Activated CD8-positive, alpha-beta T cell treated with anti-CD3 and anti-CD28 coated beads, Interleukin-2, amount 10 ng/mL, durations not matched to agents 7 days and 5 days (primary cell): ENCODE data around the gene BBS9. TPM values are rescaled to one million over a fixed set of nuclear protein-coding genes. Genes with fewer than 3 reads are reported as not detected.

Source experiments
- ATAC-seq: fragments of 150-1000 bp; cut with Tn5 transposase; one replicate; pipeline ENCODE4 v1.10.0; 2021; ENCODE audit warnings: moderate library complexity
- CTCF ChIA-PET: fragments of 350-600 bp; sonication (Branson Sonifier 250); formaldehyde crosslinking; loops from one replicate; lab custom pipeline; 2021; ENCODE audit warnings: antibody characterized with exemption; lab: Charles Lee
- POLR2A ChIA-PET: fragments of 350-600 bp; sonication (Branson Sonifier 250); formaldehyde crosslinking; loops from one replicate; lab custom pipeline; 2021; ENCODE audit warnings: antibody characterized with exemption; lab: Charles Lee
- DNase-seq: peaks from one replicate; pipeline ENCODE4 v3.0.0-alpha.2; 2020
- H3K27ac Mint-ChIP-seq: one replicate; pipeline ENCODE4 v1.8.0; 2021; ENCODE audit warnings: mild to moderate bottlenecking, mixed read lengths
- H3K27me3 Mint-ChIP-seq: one replicate; pipeline ENCODE4 v1.8.0; 2021; ENCODE audit warnings: low read depth, mixed read lengths
- H3K36me3 Mint-ChIP-seq: one replicate; pipeline ENCODE4 v1.8.0; 2021; ENCODE audit warnings: low read depth, mixed read lengths
- H3K4me1 Mint-ChIP-seq: one replicate; pipeline ENCODE4 v1.8.0; 2021; ENCODE audit warnings: low read depth, mixed read lengths
- H3K4me3 Mint-ChIP-seq: one replicate; pipeline ENCODE4 v1.8.0; 2021; ENCODE audit warnings: mild to moderate bottlenecking, mixed read lengths
- H3K9me3 Mint-ChIP-seq: one replicate; pipeline ENCODE4 v1.8.0; 2022; ENCODE audit warnings: mixed read lengths; ENCODE audit not compliant: insufficient read depth
- total RNA-seq, 2 experiments: library from RNA; stranded (reverse); gene quantifications; one replicate each; pipeline ENCODE4 v1.2.3, GENCODE V29; 2021

The BBS9 gene
- total RNA-seq, 2 experiments from 2014 or later, result 7.9 to 11.8 TPM

DNA sequence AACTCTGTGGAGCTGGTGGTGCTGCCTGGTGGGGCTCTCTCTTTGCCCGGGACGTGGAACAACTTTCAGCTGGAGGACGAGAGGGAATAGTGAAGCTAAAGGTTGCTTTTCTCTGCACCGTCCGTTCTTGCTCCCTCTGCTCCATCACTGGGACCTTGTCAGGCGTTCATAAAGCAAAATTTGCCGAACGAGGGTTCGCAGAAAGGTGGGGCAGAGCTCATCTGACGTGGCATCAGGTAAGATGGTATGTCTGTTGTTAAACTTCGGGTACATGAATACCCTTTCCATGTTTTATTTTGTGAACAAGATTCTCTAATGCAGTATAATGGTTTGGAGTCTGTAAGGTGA lies 416 bp downstream of the BBS9 start:
- H3K27ac Mint-ChIP-seq, result peak overlapping the region; percentile 86
- CTCF ChIA-PET, result interaction anchor here (4.5 kb wide), 1 partner anchor 21 kb away, joined by 29 read pairs; the partner anchor contains the start of gene RP9
- H3K36me3 Mint-ChIP-seq, result no peaks in the 10 kb centered on the region
- peaks cover 2% of the 10 kb centered on the region for H3K27me3 Mint-ChIP-seq
- peak overlapping the region; percentile 96 for H3K4me3 Mint-ChIP-seq
- H3K9me3 Mint-ChIP-seq, result no peaks in the 10 kb centered on the region
- POLR2A ChIA-PET, result interaction anchor here (1.2 kb wide), 1 partner anchor 21 kb away, joined by 4 read pairs; the partner anchor contains the start of gene RP9
- ATAC-seq, result no peak
- DNase-seq, result peak; percentile 33
- peaks cover 21% of the 10 kb centered on the region for H3K4me1 Mint-ChIP-seq

DNA sequence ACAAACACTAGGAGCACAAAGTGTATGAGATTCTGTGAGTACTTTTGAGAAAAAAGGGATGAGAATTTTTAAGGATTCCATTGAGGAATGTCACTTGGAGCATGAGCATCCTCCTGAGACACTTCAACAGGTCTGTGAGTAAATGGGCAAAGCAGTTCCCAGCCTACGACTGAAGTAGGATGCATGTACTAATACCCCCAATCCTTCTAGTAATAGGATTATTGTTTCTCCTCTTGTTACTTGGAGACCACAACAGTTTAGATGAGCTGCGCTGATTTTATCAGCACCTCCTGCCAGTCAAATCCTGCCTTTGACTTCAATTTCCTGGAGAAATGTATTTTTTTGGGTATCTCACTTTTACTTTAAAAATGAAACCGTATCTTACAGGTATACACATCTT lies 820 bp downstream of the BBS9 start:
- ChIA-PET POLR2A (interaction anchor here (1.2 kb wide), 1 partner anchor 21 kb away, joined by 4 read pairs; the partner anchor contains the start of gene RP9), CTCF (interaction anchor here (4.5 kb wide), 1 partner anchor 22 kb away, joined by 29 read pairs; the partner anchor contains the start of gene RP9)
- Mint-ChIP-seq H3K9me3 (no peaks in the 10 kb centered on the region), H3K36me3 (no peaks in the 10 kb centered on the region), H3K4me3 (peak overlapping the region; percentile 96), H3K27me3 (peaks cover 2% of the 10 kb centered on the region), H3K4me1 (peaks cover 21% of the 10 kb centered on the region), H3K27ac (peak overlapping the region; percentile 86)
- DNase-seq, result peak; percentile 24
- no peak for ATAC-seq

DNA sequence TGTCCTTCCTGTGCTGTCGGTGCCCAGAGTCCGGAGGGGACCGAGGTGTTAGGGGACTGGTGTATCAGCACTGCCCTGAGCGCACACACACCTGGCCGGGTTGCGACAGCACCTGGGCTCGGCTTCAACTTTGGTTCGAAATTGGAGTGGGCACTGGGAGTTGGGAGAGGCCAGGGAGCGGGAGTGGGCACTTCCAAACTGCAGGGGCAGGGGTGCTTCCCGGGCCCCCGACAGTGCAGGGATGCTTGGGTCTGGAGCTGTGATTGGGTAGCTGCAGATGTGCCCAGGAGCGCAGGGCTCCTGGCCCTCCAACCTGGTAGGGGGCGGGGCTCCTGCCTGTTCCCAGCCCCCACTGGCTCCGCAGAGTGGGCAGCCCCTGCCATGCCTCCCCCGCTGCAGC lies 7.7 kb downstream of the BBS9 start:
- Mint-ChIP-seq H3K4me1 (no peaks in the 10 kb centered on the region), H3K36me3 (no peaks in the 10 kb centered on the region), H3K27me3 (no peaks in the 10 kb centered on the region), H3K4me3 (no peak overlapping the region), H3K27ac (no peak overlapping the region), H3K9me3 (peaks cover 5% of the 10 kb centered on the region)
- ATAC-seq (no peak), DNase-seq (no peak)
- ChIA-PET CTCF (no interaction called here), POLR2A (no interaction called here)

DNA sequence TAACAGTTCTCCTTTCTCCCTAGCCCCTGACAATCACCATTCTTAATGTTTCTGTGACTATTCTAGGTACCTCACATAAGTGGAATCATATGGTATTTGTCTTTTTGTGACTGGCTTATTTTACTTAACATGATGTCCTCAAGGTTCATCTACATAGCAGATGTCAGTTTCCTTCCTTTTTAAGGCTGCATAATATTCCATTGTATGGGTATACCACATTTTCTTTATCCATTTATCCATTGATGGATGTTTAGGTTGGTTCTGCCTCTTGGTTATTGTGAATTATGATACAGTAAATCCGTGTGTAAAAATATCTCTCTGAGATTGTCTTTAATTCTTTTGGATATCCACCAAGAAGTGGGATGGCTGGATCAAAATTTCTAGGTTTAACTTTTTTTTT lies 13.2 kb downstream of the BBS9 start:
- DNase-seq (no peak), ATAC-seq (no peak)
- H3K4me1 Mint-ChIP-seq, result peaks cover 5% of the 10 kb centered on the region
- POLR2A ChIA-PET, result no interaction called here
- peaks cover 4% of the 10 kb centered on the region for H3K9me3 Mint-ChIP-seq
- H3K36me3 Mint-ChIP-seq, result no peaks in the 10 kb centered on the region
- H3K27me3 Mint-ChIP-seq, result no peaks in the 10 kb centered on the region
- CTCF ChIA-PET, result interaction anchor here (1.1 kb wide), 1 partner anchor 35 kb away, joined by 3 read pairs; no protein-coding TSS in a partner anchor
- no peak overlapping the region for H3K4me3 Mint-ChIP-seq
- H3K27ac Mint-ChIP-seq, result no peak overlapping the region

DNA sequence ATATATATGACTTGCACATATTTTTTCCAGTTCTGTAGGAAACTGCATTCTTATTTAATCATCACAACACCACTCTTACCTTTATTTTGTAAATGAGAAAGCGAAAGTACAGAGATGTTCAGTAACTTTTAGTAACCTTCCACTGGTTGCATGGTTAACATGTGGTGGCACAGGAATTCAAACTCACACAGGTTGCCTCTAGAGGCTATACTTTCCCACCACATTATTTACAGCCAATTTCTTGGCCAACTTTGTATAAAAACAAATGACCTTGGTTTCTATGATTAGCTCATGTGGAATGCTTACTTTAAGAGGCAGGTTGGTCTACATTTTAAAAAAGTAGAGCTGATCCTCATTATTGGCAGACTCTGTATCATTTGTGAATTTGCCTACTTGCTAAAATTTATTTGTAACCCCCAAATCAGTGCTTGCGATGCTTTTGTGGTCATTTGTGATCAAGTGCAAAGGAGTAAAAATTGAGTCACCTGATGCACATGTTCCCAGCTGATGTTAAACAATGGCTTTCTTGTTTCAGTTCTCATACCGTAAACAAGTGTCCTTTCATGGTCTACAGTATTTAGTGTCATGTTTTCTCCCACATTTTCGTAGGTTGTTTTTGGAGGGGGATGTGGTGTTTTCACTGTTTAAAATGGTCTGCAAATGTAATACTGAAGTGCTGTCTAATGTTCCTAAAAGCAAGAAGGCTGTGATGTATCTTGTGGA lies 14.8 kb downstream of the BBS9 start:
- no peak overlapping the region for H3K4me3 Mint-ChIP-seq

DNA sequence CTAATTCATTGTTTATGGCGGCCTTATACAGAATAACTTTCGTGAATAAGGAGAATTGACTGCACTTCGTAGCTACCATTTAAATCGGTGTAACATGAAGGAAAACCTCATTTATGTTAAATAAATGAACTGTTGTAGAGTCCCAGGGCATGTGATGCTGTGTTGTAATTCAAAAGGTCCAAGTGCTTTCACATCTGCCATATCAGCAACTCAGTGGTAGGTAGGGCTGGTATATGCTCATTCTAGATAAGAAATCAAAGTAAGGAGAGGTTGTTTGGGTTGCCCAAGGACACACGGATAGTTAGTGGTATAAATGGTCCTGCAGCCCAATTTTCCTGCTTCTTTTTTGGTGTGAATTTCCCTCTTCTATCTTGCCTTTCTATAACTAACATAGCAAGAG lies 15.8 kb downstream of the BBS9 start:
- Mint-ChIP-seq H3K27ac (no peak overlapping the region), H3K4me1 (peaks cover 5% of the 10 kb centered on the region), H3K4me3 (no peak overlapping the region), H3K27me3 (no peaks in the 10 kb centered on the region), H3K36me3 (no peaks in the 10 kb centered on the region), H3K9me3 (peaks cover 4% of the 10 kb centered on the region)
- DNase-seq (no peak), ATAC-seq (no peak)
- ChIA-PET CTCF (interaction anchor here (1.5 kb wide), 1 partner anchor 33 kb away, joined by 3 read pairs; no protein-coding TSS in a partner anchor), POLR2A (no interaction called here)

More for the DNA sequence above, 14.8 kb downstream of the BBS9 start:
- peaks cover 5% of the 10 kb centered on the region for H3K4me1 Mint-ChIP-seq
- H3K27me3 Mint-ChIP-seq, result no peaks in the 10 kb centered on the region
- no peak overlapping the region for H3K27ac Mint-ChIP-seq
- peaks cover 4% of the 10 kb centered on the region for H3K9me3 Mint-ChIP-seq
- ChIA-PET CTCF (interaction anchor here (1.5 kb wide), 1 partner anchor 34 kb away, joined by 3 read pairs; no protein-coding TSS in a partner anchor), POLR2A (no interaction called here)
- DNase-seq, result no peak
- H3K36me3 Mint-ChIP-seq, result no peaks in the 10 kb centered on the region
- ATAC-seq, result no peak

DNA sequence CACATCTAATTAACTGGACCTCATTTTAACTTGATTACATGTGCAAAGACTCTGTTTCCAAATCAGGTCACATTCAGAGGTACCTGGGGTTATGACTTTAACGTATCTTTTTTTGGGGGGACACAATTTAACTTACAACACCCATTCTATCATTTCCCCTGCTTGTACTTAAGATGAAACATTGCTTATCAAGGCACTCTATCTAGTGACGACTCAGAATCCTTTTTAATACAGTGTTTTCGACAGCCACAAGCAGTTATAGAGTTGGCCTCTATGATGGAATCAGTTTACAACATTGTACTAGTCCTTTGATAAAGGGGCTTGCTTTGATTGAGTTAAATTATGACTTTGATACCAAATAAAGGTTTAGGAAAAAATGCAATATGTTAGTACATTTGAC lies 22.7 kb downstream of the BBS9 start:
- Mint-ChIP-seq H3K4me3 (no peak overlapping the region), H3K27me3 (no peaks in the 10 kb centered on the region), H3K4me1 (no peaks in the 10 kb centered on the region), H3K9me3 (no peaks in the 10 kb centered on the region), H3K27ac (no peak overlapping the region), H3K36me3 (no peaks in the 10 kb centered on the region)
- ChIA-PET CTCF (no interaction called here), POLR2A (no interaction called here)
- DNase-seq, result no peak
- ATAC-seq, result no peak

DNA sequence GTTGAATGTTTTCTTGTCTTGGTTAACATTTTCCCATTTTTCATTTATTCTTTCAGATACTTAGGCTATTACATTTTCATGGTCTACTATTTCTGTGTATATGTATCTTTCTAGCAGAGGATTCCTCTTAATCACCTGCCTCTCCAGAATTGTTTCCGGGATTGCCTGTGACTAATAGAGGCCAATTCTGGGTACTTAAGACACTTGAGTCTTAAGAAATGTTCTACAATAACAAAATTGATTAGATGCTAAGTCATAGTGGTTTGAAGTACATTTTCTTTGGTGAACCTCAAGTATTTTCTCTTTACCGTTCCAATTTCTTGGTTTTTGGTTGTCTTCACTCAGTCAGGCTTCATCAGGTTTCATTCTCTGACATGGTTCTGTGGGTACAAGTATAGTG lies 26.4 kb downstream of the BBS9 start:
- ChIA-PET CTCF (no interaction called here), POLR2A (no interaction called here)
- Mint-ChIP-seq H3K4me1 (peaks cover 1% of the 10 kb centered on the region), H3K9me3 (no peaks in the 10 kb centered on the region), H3K36me3 (no peaks in the 10 kb centered on the region), H3K4me3 (no peak overlapping the region), H3K27ac (no peak overlapping the region), H3K27me3 (no peaks in the 10 kb centered on the region)
- ATAC-seq, result no peak
- no peak for DNase-seq

DNA sequence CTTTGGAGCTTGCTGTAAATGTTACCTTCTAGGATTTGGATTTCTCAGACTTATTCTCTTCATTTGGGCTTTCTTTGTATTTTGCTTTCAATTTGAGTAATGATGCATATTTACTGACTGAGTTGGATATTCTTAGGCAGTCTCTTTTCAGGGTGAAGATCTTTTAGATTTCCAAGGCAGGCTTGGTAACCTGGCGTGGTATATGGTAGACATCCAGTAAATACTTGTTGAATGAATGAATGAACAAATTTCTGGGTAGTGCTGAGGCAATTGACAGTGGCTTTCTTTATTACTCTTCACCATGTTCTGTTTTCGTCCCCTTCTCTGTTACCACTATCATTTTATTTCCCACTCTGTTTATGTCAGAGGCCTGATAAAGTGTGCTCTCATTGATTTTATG lies 27.1 kb downstream of the BBS9 start:
- Mint-ChIP-seq H3K27ac (no peak overlapping the region), H3K4me3 (no peak overlapping the region), H3K4me1 (peaks cover 1% of the 10 kb centered on the region), H3K36me3 (no peaks in the 10 kb centered on the region), H3K9me3 (no peaks in the 10 kb centered on the region), H3K27me3 (no peaks in the 10 kb centered on the region)
- POLR2A ChIA-PET, result no interaction called here
- CTCF ChIA-PET, result no interaction called here
- no peak for ATAC-seq
- DNase-seq, result no peak

DNA sequence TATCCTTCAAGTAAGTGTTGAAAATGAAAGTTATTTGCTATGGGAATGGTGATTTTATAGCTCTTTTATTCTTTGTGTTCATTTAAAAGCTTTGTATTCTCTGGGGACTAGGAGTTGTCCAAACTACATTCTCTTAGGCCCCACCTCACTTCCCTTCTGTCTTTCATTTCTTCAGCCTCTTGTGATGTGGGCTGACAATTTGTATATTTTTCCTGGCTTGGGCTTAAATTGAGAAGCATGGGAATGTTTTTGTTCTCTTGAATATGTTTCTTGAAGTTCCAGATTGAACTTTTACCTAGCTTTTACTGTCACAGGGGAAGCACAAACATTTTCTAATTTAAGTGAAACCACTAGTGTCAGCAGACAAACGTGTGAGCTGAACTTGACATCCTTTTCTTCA lies 27.9 kb downstream of the BBS9 start:
- Mint-ChIP-seq H3K9me3 (no peaks in the 10 kb centered on the region), H3K27me3 (no peaks in the 10 kb centered on the region), H3K4me3 (no peak overlapping the region), H3K4me1 (peaks cover 1% of the 10 kb centered on the region), H3K27ac (no peak overlapping the region), H3K36me3 (no peaks in the 10 kb centered on the region)
- ATAC-seq (no peak), DNase-seq (no peak)
- ChIA-PET CTCF (no interaction called here), POLR2A (no interaction called here)

DNA sequence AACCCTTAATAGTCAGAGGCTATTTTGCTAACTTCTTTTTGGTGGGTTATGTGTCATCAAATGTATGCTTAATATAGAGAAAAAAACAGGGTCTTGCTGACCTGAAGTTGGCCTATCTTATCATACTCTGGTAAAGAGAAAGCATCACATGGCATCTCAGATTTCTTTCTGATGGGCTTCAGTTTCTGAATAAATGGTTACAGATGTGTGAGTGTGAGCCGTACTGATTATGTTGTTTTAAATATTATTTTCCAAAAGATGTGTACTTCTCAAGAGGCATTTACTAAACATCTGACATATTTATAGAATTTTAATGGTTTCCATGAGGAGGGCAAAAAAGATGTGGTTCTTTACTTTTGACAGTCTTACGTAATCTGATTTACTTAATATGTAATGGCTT lies 28.4 kb downstream of the BBS9 start:
- ATAC-seq (no peak), DNase-seq (no peak)
- Mint-ChIP-seq H3K4me3 (no peak overlapping the region), H3K27me3 (no peaks in the 10 kb centered on the region), H3K9me3 (no peaks in the 10 kb centered on the region), H3K27ac (no peak overlapping the region), H3K4me1 (peaks cover 1% of the 10 kb centered on the region), H3K36me3 (no peaks in the 10 kb centered on the region)
- ChIA-PET CTCF (no interaction called here), POLR2A (no interaction called here)

DNA sequence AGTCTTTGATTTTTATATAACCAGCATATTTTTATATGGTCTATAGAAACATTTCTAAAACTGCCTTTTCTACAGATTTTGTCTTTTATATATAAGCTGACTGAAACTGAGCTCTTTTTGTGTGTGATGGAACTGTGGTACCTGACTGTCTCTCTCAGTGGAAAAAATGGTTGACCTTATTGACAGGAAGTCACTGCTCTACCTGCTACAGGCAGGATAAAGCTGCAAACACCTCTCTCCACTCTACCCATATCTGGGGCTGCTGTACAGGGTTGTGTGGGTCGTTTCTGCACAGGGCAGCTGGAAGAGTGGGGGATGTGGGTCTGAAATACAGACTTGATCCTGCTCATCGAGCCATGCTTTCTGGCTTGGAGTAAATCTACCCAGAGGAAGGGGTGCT lies 48.5 kb downstream of the BBS9 start:
- H3K4me3 Mint-ChIP-seq, result no peak overlapping the region
- CTCF ChIA-PET, result interaction anchor here (1.3 kb wide), 1 partner anchor 33 kb away, joined by 3 read pairs; no protein-coding TSS in a partner anchor
- no peaks in the 10 kb centered on the region for H3K27me3 Mint-ChIP-seq
- peaks cover 9% of the 10 kb centered on the region for H3K9me3 Mint-ChIP-seq
- peaks cover 5% of the 10 kb centered on the region for H3K4me1 Mint-ChIP-seq
- ATAC-seq (peak; percentile 57), DNase-seq (no peak)
- POLR2A ChIA-PET, result no interaction called here
- no peaks in the 10 kb centered on the region for H3K36me3 Mint-ChIP-seq
- H3K27ac Mint-ChIP-seq, result no peak overlapping the region
